GM12872 (cell line): ENCODE measurements around the gene CITED2.

ENCODE experiments used
- CTCF ChIP-seq: IDR thresholded peaks from 3 replicates; pipeline ENCODE4 v1.5.1; 2011; ENCODE audit warnings: low read depth, mild to moderate bottlenecking, low read length, moderate library complexity; ENCODE audit not compliant: insufficient read depth

Gene CITED2

DNA sequence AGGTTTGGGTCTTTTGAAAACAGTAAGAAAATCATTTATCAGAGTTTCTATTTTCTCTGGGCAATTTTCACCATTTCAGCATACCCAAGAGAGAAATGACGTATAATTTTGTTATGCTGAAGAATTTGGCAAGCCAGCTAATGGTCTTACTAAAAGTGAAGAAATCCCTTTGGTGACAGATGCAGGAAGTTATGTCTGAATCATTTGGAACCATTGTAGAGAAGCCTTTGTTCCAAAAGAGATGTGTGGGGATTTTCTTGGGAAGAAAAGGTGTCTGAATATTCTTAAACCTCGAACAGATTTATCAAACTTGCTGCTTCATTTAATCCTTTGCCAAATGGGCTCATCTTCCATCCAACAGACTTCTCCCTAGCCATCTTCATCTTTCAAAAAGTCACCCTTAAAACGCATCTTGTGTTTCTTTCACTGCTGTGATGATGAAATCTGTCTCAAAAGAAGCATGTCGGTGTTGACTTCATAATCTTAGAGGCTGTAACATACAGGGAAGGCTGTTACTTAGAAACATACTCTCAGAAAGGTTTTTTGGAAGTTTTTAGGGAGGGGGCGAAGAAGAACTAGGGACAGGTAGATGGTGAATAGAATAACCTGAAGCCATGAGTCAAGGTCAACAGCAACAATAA lies 39.5 kb downstream of the CITED2 start:
- TF ChIP-seq CTCF = no peak

- TF ChIP-seq CTCF = no peak
Measured at GRCh38 chr6:139330826-139331500, 43.5 kb downstream of the CITED2 start.

- no peak for TF ChIP-seq CTCF
Measured at GRCh38 chr6:139330306-139330705, 44.1 kb downstream of the CITED2 start.

GRCh38 chr6:139329224-139329623 lies 45.2 kb downstream of the CITED2 start:
- TF ChIP-seq CTCF = no peak

- TF ChIP-seq CTCF = no peak
Measured at GRCh38 chr6:139327038-139327437, 47.4 kb downstream of the CITED2 start.

GRCh38 chr6:139325686-139326085 lies 48.8 kb downstream of the CITED2 start:
- no peak for TF ChIP-seq CTCF

DNA sequence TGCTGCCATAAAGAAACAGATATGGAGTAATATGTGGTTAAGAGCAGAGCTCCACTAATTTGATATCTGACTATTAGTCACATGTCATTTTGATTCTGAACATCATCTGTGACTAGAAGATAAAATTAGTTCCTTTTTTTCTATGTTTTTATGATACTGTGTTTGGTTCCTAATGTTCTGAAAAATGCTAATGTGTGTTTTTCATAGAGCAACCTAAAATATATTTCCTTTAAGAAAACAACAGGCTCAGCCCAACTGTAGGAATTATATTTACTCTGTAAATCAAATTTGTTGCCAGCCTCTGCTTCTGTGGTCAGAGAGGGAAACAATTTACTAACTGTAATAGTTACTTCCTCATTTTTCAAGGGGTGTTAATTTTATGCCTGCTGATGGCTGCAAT lies 49.3 kb downstream of the CITED2 start:
- TF ChIP-seq CTCF = no peak
